Activated T-cell treated with anti-CD3 and anti-CD28 coated beads for 48 hours (primary cell): ENCODE results near the gene KLF1.
"Not testable (repeated sequence)": the region's sequence is repeated elsewhere in the genome, so short reads cannot be mapped to it uniquely, and the experiment has no call there.

Source experiments
- DNase-seq: peaks from one replicate; pipeline ENCODE4 v3.0.0-alpha.2; 2020; ENCODE audit warnings: low read depth

Gene KLF1

DNA sequence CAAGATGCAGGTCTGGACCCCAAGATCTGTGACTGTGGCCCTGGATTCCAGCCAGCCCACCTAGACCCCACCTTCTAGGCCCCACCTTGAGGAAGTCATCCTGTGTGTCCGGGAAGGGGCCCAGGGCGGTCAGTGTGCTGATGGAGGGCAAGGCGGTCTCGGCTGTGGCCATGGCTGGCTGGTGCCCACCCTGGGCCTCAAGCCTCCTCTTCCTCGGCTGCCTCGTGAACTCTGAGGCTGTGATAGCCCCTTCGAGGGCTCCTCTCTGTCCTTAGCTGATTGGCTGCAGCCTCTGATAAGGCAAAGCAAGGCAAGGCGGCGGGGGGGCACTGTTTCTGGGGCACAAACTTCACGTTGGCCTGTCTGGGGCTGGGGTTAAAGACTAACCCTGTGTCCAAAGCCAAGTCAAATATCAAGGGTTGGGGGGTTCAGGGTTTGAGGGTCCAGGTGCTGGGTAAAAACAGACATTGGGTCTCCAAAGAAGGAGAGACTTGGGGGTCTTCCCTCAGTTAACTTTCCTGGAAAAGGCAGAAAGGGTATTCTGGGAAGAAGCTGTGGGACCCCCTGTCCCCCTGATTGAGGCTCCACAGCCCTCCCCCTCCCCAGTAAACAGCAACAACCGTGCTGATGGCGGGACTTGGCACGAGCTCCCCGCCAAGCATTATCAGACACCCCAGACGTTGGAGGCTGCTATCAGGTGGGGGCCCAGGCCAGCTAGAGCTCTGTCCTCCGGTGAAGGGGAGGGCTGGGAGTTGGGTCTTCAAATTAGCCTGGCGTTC, at the start of gene KLF1:
TSS of gene KLF1 (minus strand) at position 233 of the 779 bp plus-strand sequence. CDS start at position 172, 61 bp downstream.
- DNase-seq = no peak

- DNase-seq = no peak
These were observed 49.6 kb upstream of the KLF1 start for GRCh38 chr19:12936582-12936981.

GRCh38 chr19:12935071-12935470, 48.1 kb upstream of the KLF1 start:
- no peak for DNase-seq

GRCh38 chr19:12933287-12934072, 46.5 kb upstream of the KLF1 start, which contains the start of gene FARSA:
TSS of gene FARSA (minus strand) at chr19:12933711. CDS start at chr19:12933696, 15 bp downstream.
- DNase-seq = peak; percentile 88

DNA sequence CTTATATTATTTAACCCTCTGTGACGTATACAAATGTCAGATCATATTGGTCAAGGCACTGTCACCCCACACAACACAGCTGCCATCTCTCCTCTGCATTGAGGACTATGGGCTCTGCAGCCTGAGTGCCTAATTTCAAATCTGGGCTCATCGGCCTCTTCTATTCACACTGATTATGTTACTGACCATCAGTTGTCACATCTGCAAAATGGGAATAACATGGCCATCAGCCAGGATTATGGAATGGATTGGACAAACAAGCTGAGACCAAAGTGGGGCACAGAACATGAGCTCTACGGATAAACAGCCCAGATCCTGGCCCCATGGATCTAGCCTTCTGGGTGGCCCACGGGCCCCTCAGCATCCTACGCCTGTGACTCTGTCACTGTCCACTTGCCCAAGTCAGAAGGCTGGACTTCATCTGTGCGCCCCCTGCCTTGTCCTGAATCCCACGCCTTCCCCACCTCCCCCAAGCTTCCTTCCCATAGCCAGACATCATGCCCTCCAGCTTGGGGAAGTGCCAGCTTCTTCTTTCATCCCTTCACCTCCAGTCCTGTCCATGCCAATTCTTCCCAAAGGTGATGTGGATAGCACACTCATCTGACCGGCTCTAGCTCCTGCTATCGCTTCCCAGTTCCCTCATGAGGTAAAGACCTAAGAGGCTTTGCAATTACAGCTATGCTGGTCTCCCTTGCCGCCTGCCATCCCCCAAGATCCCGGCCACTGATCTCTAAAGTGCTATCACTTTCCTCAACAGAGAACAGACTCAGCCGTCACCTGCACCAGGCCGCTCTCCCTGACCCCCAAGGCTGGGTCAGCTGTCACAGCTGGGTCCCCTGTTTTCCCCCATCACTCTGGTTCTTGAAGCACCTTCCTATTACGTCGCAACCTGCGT, 45.6 kb upstream of the KLF1 start:
- DNase-seq = no peak

DNA sequence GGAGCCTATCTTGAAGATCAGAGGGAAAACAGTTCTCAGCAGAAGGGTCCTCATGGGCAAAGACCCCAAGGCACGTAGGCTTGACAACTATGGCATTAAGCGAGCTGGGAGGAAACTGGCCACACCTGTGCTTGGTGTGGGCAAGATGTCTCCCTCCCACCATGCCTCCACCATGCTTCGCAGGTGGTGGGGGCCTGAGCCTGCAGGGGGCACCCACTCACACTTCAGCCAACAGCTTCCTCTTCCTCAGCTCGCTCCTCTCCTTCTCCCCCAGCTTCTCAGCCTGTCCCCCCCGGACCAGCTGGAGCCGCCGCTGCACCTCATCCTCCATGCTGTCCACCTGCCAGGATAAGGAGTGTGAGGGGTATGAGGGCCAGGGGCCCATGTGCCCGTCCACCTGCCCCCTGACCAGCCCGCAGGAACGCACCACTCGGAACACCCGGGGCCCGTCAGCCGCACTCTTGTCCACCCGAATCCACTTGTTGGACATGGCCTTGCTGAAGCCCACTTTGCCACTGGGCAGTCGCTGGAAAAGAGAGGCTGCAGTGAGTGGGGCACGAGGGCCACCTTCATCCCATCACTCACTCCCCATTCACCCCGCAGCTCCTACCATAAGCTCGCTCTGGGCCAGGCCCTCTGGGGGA, 43.1 kb upstream of the KLF1 start:
- DNase-seq = no peak

DNA sequence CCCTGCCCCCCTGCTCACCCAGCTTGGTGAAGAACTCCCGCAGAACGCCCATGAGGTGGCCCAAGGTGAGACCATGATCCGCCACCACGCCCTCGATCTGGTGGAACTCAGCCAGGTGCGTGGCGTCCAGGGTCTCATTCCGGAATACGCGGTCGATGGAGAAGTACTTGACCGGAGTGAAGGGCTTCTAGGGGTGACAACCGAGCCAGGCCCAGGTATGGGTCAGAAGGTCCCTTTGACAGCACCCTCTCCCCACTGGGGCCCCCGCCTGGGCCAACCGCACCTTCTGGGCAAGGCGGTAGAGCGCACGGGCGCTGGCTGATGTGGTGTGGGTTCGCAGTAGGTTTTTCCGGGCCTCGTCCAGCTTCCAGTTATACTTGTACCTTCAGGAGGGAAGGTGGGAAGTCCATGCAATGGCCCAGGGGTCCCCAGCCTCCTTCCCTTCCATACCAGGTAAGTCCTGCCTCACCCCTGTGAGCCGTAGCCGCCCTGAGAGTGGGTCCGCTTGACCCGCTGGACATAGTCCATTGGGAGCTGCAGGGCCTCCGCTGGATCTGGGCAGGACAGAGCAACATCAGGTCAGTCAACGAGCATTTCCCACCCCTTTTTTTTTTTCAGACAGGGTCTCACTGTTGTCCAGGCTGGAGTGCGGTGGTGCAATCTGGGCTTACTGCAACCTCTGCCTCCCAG, 37.8 kb upstream of the KLF1 start:
- no peak for DNase-seq

GRCh38 chr19:12922959-12923358, 36.0 kb upstream of the KLF1 start:
- DNase-seq = no peak

DNA sequence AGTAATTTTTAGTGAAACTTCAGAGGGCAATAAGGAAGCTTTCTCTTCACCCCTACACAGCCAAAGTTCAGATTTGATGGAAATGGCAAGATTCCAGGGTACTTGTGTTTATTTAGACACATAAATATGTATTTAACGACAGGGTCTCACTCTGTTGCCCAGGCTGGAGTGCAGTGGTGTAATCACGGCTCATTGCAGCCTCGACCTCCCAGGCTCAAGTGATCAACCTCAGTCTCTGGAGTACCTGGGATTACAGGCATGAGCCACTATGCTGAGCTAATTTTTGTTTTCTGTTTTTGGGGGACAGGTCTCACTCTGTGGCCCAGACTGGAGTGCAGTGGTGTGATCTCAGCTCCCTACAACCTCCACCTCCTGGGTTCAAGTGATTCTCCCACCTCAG, 34.0 kb upstream of the KLF1 start:
- DNase-seq = no peak

DNA sequence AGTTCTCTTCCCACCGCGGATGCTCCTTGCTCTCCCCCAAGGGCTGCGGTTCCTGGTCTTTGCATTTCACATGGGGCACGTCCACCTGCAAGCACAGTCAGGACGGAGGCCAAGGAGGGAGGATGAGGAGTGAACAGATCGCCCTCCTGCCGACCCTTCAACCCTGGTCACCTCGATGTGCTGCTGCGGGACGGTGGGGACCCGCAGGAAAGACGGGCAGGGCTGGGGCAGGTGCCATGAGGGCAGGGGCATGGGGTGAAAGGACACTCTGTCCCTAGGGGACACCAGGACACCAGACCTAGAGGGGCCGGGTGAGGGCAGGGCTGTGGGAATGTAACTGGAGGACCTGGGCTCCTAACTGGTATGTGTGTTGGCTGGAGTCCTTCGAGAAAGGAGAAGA, 31.3 kb upstream of the KLF1 start:
- DNase-seq = no peak

- DNase-seq = not testable (repeated sequence)
These were observed 28.9 kb upstream of the KLF1 start for GRCh38 chr19:12915860-12916259.

DNA sequence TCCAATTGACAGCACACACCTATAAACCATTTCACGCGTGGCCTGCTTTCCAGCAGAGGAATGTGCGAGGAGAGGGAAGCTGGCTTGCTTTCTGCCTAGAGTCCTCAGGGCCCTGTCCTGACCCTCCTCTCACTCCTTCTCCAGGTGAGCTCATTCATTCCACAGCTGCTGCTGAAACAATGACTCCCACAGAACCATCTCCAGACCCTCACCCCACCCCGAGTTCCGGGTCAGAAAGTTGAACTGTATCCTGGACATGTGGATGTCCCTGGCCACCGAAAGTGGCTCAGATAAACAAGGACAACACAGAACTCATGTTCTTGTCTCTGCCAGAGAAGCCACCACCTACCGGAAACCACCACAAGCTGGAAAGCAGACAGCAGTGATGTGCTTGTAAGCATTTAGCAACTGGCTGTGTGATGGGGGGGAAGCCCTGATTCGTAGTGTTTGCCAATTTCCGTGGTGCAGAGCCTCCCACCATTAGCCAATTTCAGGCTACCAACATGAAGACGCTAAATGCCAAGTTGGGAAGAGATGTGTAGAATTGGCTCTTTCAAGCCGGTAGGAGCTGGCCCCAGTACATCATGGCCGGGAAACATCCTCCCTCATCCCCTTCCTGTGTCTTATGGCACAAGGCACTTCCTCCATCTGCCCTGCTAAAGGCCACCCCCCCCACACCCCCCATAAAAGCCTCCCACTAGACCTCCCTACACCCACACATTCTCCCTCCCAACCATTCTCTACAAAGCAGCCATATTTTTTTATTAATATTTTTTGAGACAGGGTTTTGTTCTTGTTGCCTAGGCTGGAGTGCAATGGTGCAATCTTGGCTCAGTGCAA, 27.1 kb upstream of the KLF1 start:
- peak; percentile 27 for DNase-seq

GRCh38 chr19:12913011-12913561, 26.1 kb upstream of the KLF1 start:
- DNase-seq = no peak

GRCh38 chr19:12912571-12912970, 25.6 kb upstream of the KLF1 start:
- DNase-seq = no peak

GRCh38 chr19:12907166-12907565, 20.2 kb upstream of the KLF1 start:
- no peak for DNase-seq

DNA sequence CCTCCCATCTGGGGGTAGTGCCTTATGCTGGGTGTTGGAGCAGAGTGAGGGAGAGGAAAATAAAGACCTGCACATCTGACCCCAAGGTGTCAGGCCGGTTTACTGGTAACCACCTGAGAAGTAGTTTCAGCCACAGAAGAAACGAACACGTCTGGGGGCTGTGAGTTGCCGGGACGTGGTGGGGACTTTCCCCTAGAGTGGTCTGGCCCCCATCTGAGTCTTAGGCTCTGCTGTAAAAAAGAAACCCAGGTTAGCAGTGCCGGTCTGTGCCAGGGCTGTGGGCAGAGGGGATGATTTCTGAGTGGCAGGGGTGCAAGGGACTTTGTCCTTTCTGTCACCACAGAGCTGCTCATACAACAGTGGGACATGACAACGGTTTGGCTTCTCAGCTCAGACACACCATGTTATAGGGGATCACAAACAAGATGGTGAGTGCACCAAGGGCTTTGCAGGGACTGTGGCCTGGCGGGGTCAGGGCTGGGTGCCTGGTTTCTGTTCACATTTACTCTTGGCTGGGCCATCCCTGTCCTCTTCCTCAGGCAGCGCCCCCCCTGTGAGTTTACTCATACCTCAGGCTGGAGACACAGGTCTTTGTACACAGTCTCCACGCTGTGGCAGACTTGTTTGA, 13.0 kb upstream of the KLF1 start:
- no peak for DNase-seq

DNA sequence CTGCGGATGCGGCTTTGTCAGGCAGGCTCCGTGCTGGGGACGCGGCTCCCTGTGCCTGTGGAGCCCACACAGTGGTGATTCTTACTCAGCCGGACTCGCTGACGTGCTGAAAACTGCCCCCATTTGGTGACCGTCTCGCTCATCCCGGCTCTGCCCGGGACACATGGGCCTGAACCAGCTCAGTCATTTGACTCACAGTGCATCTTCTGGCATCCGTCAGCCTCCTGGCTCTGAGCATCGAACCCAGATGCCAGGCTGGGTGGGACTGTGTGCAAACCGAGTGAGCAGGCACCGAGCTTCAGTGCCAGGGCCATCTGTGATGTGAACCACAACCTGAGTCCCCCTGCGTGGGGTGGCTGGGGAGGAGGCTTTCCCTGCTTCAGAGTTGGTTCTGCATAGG, 9.5 kb upstream of the KLF1 start:
- no peak for DNase-seq

DNA sequence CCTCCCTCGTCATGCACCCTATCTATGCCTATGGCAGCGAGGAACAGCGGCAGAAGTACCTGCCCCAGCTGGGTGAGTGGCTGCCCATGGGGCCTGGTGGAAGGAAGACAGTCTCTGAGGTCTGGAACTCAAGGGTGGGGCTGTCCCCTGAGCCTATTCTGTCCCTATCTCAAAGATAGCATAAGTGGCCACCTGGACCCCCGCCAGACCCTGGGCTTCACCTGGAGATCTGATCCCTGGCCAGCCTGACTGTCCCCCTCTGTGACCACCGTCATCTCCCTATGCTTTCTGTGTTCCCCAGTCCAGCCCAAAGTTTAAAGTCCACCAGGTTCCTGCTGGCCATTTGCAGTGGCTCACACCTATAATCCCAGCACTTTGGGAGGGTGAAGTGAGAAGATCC, 6.6 kb upstream of the KLF1 start:
- no peak for DNase-seq

DNA sequence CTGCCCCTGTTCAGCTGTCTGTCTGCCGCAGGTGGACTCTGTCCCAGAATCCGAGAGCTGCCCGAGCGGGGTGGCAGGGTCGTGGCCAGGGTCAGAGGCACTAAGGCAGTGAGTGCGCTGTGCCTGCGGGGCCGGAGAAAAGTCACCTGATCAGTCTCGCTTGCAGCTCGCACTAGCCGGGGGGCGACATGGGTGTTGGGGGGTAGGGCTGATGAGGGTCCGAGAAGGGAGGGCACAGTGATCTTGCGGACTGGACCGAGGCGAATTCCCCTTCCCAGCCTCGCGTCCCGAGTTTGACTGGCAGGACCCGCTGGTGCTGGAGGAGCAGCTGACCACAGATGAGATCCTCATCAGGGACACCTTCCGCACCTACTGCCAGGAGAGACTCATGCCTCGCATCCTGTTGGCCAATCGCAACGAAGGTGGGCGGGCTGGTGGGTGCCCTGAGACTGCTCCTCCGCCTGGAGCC, 4.6 kb upstream of the KLF1 start:
- no peak for DNase-seq
